Spleen (tissue), 3 donors: Measurements from ENCODE around the gene TMIE.

Experiments
- POLR2A ChIP-seq, 3 donors: fragments of 450-650 bp; IDR thresholded peaks; one replicate each; pipeline ENCODE4 v1.5.1; 2017; ENCODE audit warnings: antibody characterized with exemption in 3 of 3, mild to moderate bottlenecking in 1 of 3
- POLR2AphosphoS5 ChIP-seq, 3 donors: sonication (generic); formaldehyde crosslinking; IDR thresholded peaks; one replicate each; pipeline ENCODE4 v1.5.1; 2017; ENCODE audit warnings: antibody characterized with exemption in 3 of 3

DNA sequence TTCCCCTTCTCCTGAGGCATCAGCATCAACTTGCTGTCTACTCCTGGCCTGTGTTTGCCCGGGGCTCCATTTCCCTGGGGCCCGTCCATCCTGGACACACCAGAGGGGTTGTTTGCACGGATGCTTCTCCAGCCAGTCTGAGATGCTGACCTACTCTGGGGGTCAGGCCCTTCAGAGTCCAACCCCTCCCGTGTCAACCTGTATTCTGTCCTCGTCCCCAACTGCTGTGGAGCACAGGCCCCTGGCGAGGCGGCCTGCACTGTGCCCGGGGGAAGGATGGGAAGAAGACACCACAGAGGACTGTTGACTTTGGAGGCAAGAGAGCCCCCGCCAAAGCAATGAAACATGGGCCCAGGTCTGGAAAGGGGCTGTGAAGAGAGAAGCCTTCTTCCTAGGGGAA, 33.5 kb upstream of the TMIE start:
- TF ChIP-seq POLR2AphosphoS5 (IDR thresholded peaks at IDR 0.05) (no peak), POLR2A (IDR thresholded peaks at IDR 0.05) (no peak)
